Large intestine (tissue), 3 donors: ENCODE measurements around the gene FLVCR2. TPM values are rescaled to one million over a fixed set of nuclear protein-coding genes. Genes with fewer than 3 reads are reported as not detected.

Source experiments
- DNase-seq, 2 donors: peaks; one replicate each; pipeline versions ENCODE4 v3.0.0 to v3.0.0-alpha.2; 2013
- H3K27ac ChIP-seq: one replicate; pipeline ENCODE4 v1.5.1; 2013; ENCODE audit warnings: low read length
- H3K27me3 ChIP-seq: 2 replicates; pipeline ENCODE4 v1.6.1; 2013; ENCODE audit warnings: low read length; ENCODE audit not compliant: control insufficient read depth, insufficient read depth
- H3K36me3 ChIP-seq: 2 replicates; pipeline ENCODE4 v1.6.1; 2013; ENCODE audit warnings: low read length; ENCODE audit not compliant: control insufficient read depth, insufficient read depth
- H3K4me1 ChIP-seq: one replicate; pipeline ENCODE4 v1.6.1; 2013; ENCODE audit warnings: low read length; ENCODE audit not compliant: control insufficient read depth, insufficient read depth
- H3K4me3 ChIP-seq: one replicate; pipeline ENCODE4 v1.5.1; 2013; ENCODE audit warnings: low read length
- H3K9me3 ChIP-seq: one replicate; pipeline ENCODE4 v1.6.1; 2013; ENCODE audit warnings: mild to moderate bottlenecking, low read depth, low read length, moderate library complexity; ENCODE audit not compliant: control insufficient read depth
- WGBS: methylation state at CpG from one replicate; pipeline ENCODE4 v1.1.5; 2013; ENCODE audit warnings: low lambda C conversion rate; ENCODE audit not compliant: insufficient coverage; 5-methylcytosine and 5-hydroxymethylcytosine counted together
- polyA plus RNA-seq: library from polyadenylated mRNA; unstranded; fragments of 120-200 nt; gene quantifications from one replicate; pipeline ENCODE4 v1.2.1, GENCODE V29; 2013

Gene FLVCR2
- polyA plus RNA-seq, 1 donor = 11.3 TPM

GRCh38 chr14:75607044-75607443 lies 28.6 kb downstream of the FLVCR2 start:
- no CpG with 5 or more reads among the region's 1 CpG for WGBS
- Histone ChIP-seq H3K4me3 (no peak overlapping the region), H3K27ac (no peak overlapping the region), H3K9me3 (no peaks in the 10 kb centered on the region), H3K4me1 (peaks cover 14% of the 10 kb centered on the region), H3K36me3 (no peaks in the 10 kb centered on the region), H3K27me3 (no peaks in the 10 kb centered on the region)
- DNase-seq = no peak

GRCh38 chr14:75607842-75608640 lies 29.6 kb downstream of the FLVCR2 start:
- WGBS = no CpG with 5 or more reads among the region's 12 CpGs
- H3K4me3 ChIP-seq = no peak overlapping the region
- peaks cover 6% of the 10 kb centered on the region for H3K4me1 ChIP-seq
- no peak overlapping the region for H3K27ac ChIP-seq
- DNase-seq = no peak
- no peaks in the 10 kb centered on the region for H3K27me3 ChIP-seq
- H3K9me3 ChIP-seq = no peaks in the 10 kb centered on the region
- no peaks in the 10 kb centered on the region for H3K36me3 ChIP-seq

DNA sequence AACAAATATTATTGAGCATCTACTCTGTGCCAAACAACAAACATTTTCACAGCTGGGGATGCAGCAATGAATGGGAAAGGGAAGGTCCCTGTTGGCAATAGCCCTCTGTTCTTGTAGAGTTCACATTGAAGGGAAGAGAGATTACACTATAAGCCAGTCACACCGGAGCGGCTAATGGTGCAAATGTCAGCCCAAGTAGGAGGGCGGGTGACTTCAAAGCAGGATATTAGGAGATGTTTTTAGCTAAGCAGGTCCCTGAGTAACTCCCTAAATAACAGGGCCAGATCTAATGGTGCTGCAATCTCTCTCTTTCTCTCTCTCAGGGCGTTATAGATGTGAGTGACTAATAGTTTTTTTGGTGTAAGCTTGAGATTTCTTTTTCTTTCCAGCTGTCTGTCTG lies 30.7 kb downstream of the FLVCR2 start:
- WGBS = no CpG with 5 or more reads among the region's 4 CpGs
- Histone ChIP-seq H3K9me3 (no peaks in the 10 kb centered on the region), H3K36me3 (no peaks in the 10 kb centered on the region), H3K27ac (no peak overlapping the region), H3K27me3 (no peaks in the 10 kb centered on the region), H3K4me1 (no peaks in the 10 kb centered on the region), H3K4me3 (no peak overlapping the region)
- DNase-seq = no peak

DNA sequence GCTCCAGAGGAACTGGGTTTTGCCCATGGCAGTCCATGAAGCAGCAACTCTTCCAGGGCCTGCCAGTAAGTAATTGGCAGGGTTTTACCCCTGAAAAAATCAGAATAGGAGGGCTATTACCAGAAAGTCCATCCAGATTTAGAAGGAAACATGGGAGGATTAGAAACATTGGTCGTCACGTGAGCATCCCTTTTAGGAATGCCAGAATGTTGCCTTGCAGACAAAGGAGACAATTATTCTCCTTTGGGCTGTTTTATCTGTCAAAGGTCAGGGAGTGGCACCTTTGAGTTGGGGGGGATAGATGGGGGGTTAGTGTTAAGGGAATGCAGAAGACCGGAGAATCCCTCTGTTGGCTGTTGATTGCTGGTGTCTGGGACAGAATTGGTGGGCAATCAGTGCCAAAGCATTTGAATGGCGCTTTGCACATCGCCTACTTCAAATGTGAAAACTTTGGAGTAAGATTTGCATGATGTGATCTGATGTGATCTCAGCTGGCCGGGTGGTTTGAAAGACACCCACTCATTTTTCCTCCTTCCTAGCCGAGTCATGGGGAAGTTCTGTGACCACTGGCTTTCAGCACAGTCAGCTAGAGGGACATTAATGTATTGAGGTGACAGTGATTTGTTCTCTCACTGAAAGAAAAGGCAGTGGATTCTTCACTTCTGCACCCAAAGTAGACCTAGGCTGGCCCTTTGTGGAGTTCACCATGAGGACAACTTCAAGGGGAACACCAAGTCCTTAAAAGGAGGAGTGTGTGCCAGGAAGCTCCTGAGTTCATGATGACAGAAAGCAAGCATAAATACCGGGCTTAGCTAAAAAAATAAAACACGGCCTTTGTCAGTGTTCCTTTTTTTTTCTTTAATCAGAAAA lies 31.4 kb downstream of the FLVCR2 start:
- DNase-seq = no peak
- H3K4me1 ChIP-seq = no peaks in the 10 kb centered on the region
- H3K36me3 ChIP-seq = no peaks in the 10 kb centered on the region
- no peaks in the 10 kb centered on the region for H3K27me3 ChIP-seq
- 87% methylated on average over 3 of the region's 9 CpGs for WGBS
- no peak overlapping the region for H3K4me3 ChIP-seq
- no peak overlapping the region for H3K27ac ChIP-seq
- no peaks in the 10 kb centered on the region for H3K9me3 ChIP-seq

- no peaks in the 10 kb centered on the region for H3K27me3 ChIP-seq
- H3K36me3 ChIP-seq = no peaks in the 10 kb centered on the region
- no peak overlapping the region for H3K4me3 ChIP-seq
- H3K9me3 ChIP-seq = no peaks in the 10 kb centered on the region
- WGBS = no CpG with 5 or more reads among the region's 4 CpGs
- H3K27ac ChIP-seq = no peak overlapping the region
- H3K4me1 ChIP-seq = no peaks in the 10 kb centered on the region
- no peak for DNase-seq
Measured at GRCh38 chr14:75610834-75611233, 32.4 kb downstream of the FLVCR2 start.

DNA sequence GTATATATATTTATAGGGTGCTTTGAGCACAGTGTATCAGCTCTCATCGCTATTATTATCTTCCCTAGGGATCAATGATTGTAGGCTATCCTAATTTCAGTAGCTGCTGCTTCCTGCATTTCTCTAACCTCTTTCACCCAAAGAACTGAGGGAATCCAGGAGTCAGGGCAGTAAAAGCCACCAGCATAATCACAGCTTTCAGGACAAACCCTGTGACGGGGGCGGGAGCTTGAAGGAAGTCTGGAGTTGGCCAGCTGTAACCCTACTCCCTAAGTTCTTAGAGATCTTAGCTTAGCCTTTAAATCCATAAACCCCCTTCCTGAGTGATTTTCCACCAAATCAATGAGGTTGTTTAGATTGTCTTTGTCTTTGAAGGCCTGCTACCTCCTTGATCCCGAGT lies 33.7 kb downstream of the FLVCR2 start:
- WGBS = 71% methylated on average over 1 of the region's 4 CpGs
- no peaks in the 10 kb centered on the region for H3K9me3 ChIP-seq
- no peak overlapping the region for H3K4me3 ChIP-seq
- no peaks in the 10 kb centered on the region for H3K4me1 ChIP-seq
- no peaks in the 10 kb centered on the region for H3K36me3 ChIP-seq
- DNase-seq = no peak
- H3K27me3 ChIP-seq = no peaks in the 10 kb centered on the region
- no peak overlapping the region for H3K27ac ChIP-seq

- WGBS = 94% methylated on average over 3 of the region's 4 CpGs
- Histone ChIP-seq H3K27me3 (no peaks in the 10 kb centered on the region), H3K36me3 (no peaks in the 10 kb centered on the region), H3K9me3 (no peaks in the 10 kb centered on the region), H3K27ac (no peak overlapping the region), H3K4me3 (no peak overlapping the region), H3K4me1 (peaks cover under 1% of the 10 kb centered on the region)
- no peak for DNase-seq
Measured at GRCh38 chr14:75614179-75614578, 35.8 kb downstream of the FLVCR2 start.

DNA sequence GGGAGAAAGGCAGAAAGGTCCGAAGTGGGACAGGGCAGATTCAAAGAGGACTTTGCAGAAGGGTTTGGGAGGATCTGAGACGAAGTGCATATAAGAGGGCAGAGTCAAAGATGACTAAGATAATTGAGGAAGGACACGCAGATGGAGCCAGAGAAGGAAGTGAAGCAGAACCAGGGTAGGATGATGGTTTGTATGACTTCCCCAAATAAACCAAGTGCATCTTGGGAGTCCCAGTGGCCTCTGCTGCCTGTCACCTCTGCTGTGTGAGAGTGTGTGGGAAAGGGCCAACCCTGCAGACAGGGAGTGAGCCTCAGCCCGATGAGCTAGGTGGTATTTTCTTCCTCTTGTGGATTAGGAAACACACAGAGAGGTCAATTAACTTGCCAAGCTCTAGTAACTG lies 36.8 kb downstream of the FLVCR2 start:
- Histone ChIP-seq H3K27ac (no peak overlapping the region), H3K4me1 (peaks cover 11% of the 10 kb centered on the region), H3K9me3 (no peaks in the 10 kb centered on the region), H3K36me3 (no peaks in the 10 kb centered on the region), H3K27me3 (no peaks in the 10 kb centered on the region), H3K4me3 (no peak overlapping the region)
- 88% methylated on average over 2 of the region's 4 CpGs for WGBS
- no peak for DNase-seq

DNA sequence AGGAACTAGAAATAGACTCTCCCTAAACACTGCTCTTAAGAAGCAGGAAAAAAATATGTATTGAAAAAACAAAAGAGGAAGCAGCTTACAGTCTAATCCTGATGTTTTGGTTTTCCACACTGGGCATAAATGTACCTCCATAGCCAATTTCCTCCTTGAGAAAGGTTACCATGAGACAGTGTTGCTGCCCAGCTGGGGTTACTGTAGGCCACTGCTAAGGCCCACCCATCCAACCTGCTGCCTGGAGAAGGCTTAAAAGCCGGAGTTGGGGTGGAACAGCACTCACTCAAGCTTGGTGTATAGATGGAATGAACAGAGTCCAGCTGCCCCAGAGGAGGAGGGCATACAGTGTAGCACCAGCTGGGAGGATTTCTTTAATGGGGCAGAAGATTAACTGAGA lies 41.1 kb downstream of the FLVCR2 start:
- H3K27me3 ChIP-seq = no peaks in the 10 kb centered on the region
- DNase-seq = peak in 1 of 2 donors; percentile 13
- peak overlapping the region; percentile 59 for H3K27ac ChIP-seq
- H3K9me3 ChIP-seq = no peaks in the 10 kb centered on the region
- peaks cover 34% of the 10 kb centered on the region for H3K4me1 ChIP-seq
- no CpG with 5 or more reads among the region's 1 CpG for WGBS
- no peak overlapping the region for H3K4me3 ChIP-seq
- H3K36me3 ChIP-seq = no peaks in the 10 kb centered on the region

GRCh38 chr14:75625034-75625433 lies 46.6 kb downstream of the FLVCR2 start:
- Histone ChIP-seq H3K27ac (no peak overlapping the region), H3K27me3 (no peaks in the 10 kb centered on the region), H3K4me1 (peaks cover 29% of the 10 kb centered on the region), H3K4me3 (no peak overlapping the region), H3K9me3 (no peaks in the 10 kb centered on the region), H3K36me3 (no peaks in the 10 kb centered on the region)
- 100% methylated on average over 2 of the region's 3 CpGs for WGBS
- DNase-seq = no peak
